Daoy (cell line): ENCODE measurements around the gene EPHB2. TPM values are rescaled to one million over a fixed set of nuclear protein-coding genes. Genes with fewer than 3 reads are reported as not detected.
"Not testable (repeated sequence)": the region's sequence is repeated elsewhere in the genome, so short reads cannot be mapped to it uniquely, and the experiment has no call there.

Source experiments
- DNase-seq: peaks from one replicate; pipeline ENCODE4 v3.0.0-alpha.2; 2015; ENCODE audit warnings: low read depth
- total RNA-seq: library from RNA; depleted of rRNA; stranded (reverse); fragments of >200 nt; shearing (Covaris generic); gene quantifications from 2 replicates; pipeline ENCODE4 v1.2.3, GENCODE V29; 2014; rRNA removed

The EPHB2 gene
- total RNA-seq, result 80.0 and 94.2 TPM in 2 replicates

DNA sequence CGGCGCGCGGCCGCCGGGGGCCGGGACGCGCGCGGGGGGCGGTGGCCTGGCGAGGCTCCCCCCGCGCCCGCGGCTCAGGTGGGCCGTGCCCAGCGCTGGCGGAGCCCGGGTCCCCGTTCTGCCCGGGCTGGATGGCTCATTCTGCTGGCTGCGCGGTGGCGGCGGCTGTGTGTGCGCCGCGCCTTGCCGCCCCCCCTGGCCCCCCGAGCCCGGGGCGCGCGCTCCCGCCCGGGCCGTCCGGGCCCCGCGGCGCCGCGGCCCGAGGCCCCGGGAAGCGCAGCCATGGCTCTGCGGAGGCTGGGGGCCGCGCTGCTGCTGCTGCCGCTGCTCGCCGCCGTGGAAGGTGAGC lies at the start of gene EPHB2:
TSS of gene EPHB2 (plus strand) at position 139 of the 349 bp plus-strand sequence. CDS start at position 283, 144 bp downstream.
- DNase-seq, result peak; percentile 76

DNA sequence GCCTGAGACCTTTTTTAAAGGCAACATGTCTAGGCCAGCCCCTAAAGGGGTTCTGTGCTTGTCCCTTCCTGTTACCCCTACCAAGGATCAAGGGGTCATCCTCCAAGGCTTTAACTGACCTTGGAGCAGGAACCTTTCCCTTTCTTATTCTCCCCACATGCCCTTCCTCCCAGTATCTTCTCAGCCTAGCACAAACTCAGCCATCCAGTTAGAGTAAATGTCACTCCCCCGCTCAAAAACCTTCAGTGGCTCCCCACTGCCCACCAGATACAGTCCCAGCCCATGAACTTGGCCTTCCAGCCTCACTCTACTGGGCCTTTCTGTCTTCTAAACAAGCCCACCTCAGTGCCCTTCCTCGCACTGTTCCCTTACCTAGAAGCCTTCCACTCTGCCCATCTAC lies 48.8 kb upstream of the EPHB2 start:
- no peak for DNase-seq

GRCh38 chr1:22662318-22662717 lies 48.3 kb upstream of the EPHB2 start:
- DNase-seq, result peak; percentile 50

DNA sequence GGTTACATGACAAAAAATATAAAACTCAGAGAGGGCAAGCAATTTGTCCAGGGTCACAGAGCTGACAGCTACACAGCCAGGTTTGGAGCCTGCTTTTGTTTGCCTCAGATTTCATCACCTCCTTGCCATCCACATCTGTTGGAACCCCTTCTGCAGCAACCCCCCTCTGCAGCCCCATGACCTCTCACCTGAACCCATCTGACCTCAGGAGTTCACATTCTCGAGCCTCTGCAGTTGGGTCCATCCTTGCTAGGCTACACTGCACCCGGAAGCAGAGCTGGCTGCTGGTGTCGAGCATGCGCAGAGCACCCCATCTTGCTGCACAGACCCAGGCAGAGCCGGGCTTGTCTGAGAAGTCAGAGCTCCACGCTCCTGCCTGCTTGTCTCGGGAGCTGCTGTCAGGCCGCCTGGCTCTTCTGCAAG lies 47.6 kb upstream of the EPHB2 start:
- DNase-seq, result no peak

DNA sequence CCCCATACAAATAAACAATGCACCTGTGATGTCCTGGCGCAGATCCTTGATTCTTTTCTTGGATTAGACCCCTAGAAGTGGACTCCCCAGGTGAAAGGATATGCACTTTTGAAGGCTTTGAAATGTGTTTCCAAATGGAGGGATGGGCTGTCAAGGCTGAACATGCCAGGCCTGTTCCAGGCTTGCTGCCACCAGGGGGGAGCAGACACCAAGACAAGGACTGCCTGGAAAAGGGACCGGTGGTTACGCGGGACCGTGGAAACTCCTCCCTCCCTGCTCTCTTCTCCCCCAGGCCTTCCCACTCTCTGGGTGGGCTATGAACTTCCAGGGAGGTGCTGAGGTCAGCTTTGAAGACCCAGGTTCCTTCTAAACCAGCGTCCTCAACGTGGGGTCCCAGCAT lies 44.9 kb upstream of the EPHB2 start:
- peak; percentile 52 for DNase-seq

GRCh38 chr1:22666412-22666811 lies 44.2 kb upstream of the EPHB2 start:
- DNase-seq, result no peak

DNA sequence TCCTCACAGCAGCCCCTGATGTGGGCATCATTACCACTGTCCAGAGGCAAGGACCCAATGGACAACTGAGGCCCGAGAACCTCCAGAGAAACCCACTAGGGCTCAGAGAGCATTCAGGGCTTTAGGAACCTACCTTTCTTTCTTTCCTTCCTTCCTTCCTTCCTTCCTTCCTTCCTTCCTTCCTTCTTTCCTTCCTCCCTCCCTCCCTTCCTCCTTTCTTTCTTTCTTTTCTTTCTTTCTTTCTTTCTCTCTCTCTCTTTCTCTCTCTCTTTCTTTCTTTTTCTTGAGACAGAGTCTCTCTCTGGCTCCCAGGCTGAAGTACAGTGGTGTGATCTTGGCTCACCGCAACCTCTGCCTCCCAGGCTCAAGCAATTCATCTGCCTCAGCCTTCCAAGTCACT lies 41.8 kb upstream of the EPHB2 start:
- not testable (repeated sequence) for DNase-seq

DNA sequence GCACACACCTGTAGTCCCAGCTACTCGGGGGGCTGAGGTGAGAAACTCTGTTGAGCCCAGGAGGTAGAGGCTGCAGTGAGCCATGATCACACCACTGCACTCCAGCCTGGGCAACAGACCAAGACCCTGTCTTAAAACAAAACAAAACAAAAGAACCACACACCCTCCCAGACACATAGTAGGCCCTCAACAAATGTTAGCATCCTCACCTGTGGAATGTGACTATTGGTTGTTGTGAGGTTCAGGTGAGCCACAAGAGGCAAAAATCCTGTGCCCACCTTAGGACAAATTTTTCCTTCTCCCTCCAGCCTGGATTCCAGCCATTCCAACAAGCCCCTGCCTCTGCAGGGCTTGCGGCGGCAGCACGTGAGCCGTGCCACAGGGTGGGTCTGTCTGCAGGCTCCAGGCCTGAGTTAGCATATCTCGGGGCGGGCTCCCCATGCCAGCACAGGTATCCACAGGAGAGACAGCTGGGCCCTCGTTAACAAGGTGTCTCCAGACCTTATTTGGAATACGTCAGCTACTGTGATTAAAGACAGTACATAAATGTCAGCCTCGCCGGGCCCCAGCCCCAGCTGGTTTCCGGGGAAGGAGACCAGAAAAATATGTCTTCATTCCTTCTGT lies 40.2 kb upstream of the EPHB2 start:
- no peak for DNase-seq

GRCh38 chr1:22671999-22672398 lies 38.6 kb upstream of the EPHB2 start:
- DNase-seq, result no peak

DNA sequence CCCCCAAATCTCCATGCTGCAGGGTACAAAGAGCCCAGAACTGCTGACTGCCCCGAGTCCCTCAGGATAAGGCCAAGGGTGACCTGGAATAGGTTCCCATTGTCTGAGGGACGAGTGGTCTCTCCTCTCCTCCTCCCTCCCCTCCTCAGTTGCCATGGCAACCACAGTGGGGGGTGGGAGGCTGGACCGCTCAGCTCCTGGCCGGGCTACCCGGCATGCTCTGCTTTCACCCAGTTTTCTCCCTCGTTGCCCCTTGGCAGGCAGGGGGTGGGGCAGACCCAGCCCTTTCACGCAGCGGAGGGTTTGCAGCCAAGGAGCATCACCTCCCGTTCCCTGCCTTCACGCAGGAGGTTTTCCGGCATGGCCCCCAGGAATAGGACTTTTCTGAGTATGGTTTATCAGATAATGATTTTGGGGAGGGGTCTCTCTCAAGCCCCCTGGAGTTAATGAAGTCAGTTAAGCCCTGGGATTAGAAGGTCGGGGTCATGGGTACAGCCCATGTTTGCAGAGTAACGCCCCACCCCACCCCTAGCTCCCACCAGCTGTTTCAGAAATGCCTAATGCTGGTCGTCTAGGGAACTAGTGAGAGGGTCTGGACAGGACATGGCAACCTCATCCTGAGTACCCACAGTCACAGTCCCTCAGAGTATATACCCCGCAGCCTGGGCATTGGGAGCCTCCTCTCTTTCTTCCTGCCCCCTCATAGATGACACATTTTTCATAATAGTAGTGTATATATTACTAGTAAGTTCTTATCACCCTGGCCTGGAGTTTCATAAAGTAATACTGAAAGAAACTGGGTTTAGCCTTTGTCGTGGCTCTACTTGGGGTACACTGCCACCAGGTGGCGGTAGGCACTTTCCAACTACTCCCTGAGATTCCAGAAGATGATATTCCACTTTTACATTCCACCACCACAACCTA lies 36.9 kb upstream of the EPHB2 start:
- DNase-seq, result peak; percentile 72

DNA sequence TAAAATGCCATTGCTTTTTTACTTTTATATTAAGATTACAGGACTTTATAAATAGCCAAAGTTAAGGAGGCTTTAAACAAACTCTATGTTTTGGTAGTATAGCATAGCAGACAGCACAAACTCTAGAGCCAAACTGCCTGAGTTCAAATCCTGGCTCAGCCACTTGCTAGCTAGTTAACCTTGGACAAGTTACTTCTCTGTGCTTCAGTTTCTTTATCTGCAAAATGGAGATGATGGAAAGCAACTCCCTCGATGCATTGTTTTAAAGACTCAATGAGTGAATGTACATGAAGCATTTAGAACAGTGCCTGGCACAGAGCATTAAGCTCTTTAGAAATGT lies 36.3 kb upstream of the EPHB2 start:
- no peak for DNase-seq

DNA sequence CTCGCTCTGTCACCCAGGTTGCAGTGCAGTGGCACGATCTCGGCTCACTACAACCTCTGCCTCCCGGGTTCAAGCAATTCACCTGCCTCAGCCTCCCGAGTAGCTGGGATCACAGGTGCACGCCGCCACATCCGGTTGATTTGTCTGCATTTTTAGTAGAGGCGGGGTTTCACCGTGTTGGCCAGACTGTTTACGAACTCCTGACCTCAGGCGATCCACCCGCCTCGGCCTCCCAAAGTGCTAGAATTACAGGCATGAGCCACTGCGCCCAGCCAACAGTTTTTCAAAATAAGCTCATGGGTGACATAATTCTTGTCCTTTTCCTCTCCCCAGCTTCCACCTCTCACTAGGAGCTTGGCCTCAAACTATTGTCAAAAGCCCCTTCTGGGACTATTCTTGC lies 34.5 kb upstream of the EPHB2 start:
- DNase-seq, result not testable (repeated sequence)

DNA sequence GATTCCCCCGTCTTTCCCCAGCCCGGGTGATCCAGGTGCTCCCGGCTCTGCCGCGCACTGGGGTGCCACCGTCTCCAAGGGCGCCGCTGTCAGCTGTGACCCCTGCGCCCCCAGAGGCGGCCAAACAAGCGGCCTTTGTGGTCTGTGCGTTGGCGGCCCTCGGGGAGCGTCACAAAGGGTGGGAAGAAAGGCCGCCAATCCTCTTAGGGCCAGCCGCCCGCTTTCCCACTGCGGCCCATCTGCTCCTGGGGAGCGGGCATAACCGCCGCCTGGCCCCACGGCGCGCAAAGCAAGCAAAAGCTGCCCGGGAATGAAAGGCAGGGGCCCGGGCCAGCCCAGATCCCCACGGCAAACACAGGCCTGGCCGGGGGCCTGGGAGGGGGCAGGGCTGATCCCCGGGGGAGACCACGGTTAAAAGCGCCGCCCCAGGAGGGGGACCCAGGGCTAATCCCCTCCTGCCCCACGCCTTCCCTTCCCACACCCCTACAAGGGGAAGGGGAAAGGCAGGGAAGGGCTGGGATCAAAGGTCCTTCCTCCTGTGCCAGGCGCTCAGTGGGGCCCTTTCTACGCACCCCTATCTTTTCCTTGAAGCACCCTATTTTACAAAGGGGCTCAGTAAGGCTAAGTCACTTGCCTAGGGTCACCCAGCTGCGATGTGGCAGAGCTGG lies 33.6 kb upstream of the EPHB2 start:
- DNase-seq, result no peak

GRCh38 chr1:22677931-22678896 lies 32.4 kb upstream of the EPHB2 start:
- DNase-seq, result no peak

GRCh38 chr1:22680726-22681125 lies 29.9 kb upstream of the EPHB2 start:
- DNase-seq, result no peak

GRCh38 chr1:22681556-22682276 lies 28.9 kb upstream of the EPHB2 start:
- no peak for DNase-seq

- no peak for DNase-seq
These were observed 27.1 kb upstream of the EPHB2 start for GRCh38 chr1:22683547-22683946.

- DNase-seq, result no peak
These were observed 25.0 kb upstream of the EPHB2 start for GRCh38 chr1:22685591-22686059.

GRCh38 chr1:22687191-22687590 lies 23.4 kb upstream of the EPHB2 start:
- DNase-seq, result no peak

DNA sequence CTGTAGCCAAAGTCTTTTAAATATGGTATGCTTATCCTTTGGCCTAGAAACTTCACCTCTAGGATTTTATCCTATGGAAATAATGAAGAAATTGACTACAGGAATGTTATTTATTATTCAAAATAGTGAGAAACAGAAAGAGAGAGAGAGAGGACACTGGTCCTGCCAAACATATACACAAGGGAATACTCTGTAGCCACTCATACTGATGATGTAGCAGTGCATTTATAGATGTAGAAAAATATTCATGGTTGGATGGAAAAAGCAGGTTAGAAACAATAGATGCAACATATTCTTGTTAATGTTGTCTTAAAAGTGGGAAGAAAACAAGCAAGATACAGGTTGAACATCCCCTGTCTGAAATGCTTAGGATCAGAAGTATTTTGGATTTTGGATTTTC lies 22.2 kb upstream of the EPHB2 start:
- DNase-seq, result no peak

GRCh38 chr1:22689505-22689904 lies 21.1 kb upstream of the EPHB2 start:
- DNase-seq, result peak; percentile 79
